C4-2B (cell line): ENCODE results near the gene ST8SIA5.

ENCODE experiments used
- CTCF ChIP-seq: fragments of 450-650 bp; conservative IDR thresholded peaks from 2 replicates; pipeline ENCODE4 v1.5.1; 2017; ENCODE audit warnings: mild to moderate bottlenecking
- ZFX ChIP-seq: fragments of 450-650 bp; IDR thresholded peaks from 2 replicates; pipeline ENCODE4 v1.6.1; 2017

- no peak for TF ChIP-seq CTCF
- TF ChIP-seq ZFX: no peak
These were observed 38.1 kb downstream of the ST8SIA5 start for GRCh38 chr18:46718501-46719341.
